GM06990 (cell line): ENCODE measurements around the gene DDX20.

Experiments used
- DNase-seq: peaks from one replicate; pipeline ENCODE4 v3.0.0-alpha.2; 2011; ENCODE audit not compliant: insufficient read length; ENCODE audit errors: extremely low read depth
- H3K27me3 ChIP-seq: replicated peaks from 2 replicates; pipeline ENCODE4 v1.6.0; 2011; ENCODE audit warnings: low read length; ENCODE audit not compliant: control insufficient read depth, insufficient read depth
- H3K36me3 ChIP-seq: 2 replicates; pipeline ENCODE4 v1.5.1; 2011; ENCODE audit warnings: low read length; ENCODE audit not compliant: control insufficient read depth, insufficient read depth
- H3K4me3 ChIP-seq: replicated peaks from 2 replicates; pipeline ENCODE4 v1.5.1; 2011; ENCODE audit warnings: low read depth, mild to moderate bottlenecking, control low read depth, low read length
- TF ChIP-seq, protein P1 (sequence below): IDR thresholded peaks from 2 replicates; pipeline ENCODE4 v1.5.1; 2011; ENCODE audit warnings: low read length, control low read depth, mild to moderate bottlenecking, inconsistent platforms; ENCODE audit not compliant: insufficient read depth, poor library complexity, severe bottlenecking

DDX20 gene

DNA sequence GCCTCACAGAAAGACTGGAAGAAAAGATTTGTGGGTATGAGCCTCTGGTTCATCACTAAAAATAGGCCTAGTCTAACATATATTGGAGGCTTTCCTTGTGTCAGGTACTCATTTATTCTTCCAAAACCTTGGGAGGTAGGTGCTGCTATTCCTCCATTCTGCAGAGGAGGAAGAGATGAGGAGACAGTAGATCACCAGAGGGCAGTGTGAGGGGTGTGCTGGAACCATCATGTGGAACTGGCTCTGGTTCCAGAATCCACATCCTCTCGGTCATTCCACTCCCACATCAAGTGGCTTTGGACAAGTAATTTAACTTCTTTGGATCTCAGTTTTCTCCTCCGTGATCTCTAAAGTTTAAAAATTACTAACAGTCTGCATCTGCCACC, 9.1 kb upstream of the DDX20 start:
- no peaks in the 10 kb centered on the region for H3K36me3 ChIP-seq
- no peak for DNase-seq
- TF ChIP-seq, protein P1, sequence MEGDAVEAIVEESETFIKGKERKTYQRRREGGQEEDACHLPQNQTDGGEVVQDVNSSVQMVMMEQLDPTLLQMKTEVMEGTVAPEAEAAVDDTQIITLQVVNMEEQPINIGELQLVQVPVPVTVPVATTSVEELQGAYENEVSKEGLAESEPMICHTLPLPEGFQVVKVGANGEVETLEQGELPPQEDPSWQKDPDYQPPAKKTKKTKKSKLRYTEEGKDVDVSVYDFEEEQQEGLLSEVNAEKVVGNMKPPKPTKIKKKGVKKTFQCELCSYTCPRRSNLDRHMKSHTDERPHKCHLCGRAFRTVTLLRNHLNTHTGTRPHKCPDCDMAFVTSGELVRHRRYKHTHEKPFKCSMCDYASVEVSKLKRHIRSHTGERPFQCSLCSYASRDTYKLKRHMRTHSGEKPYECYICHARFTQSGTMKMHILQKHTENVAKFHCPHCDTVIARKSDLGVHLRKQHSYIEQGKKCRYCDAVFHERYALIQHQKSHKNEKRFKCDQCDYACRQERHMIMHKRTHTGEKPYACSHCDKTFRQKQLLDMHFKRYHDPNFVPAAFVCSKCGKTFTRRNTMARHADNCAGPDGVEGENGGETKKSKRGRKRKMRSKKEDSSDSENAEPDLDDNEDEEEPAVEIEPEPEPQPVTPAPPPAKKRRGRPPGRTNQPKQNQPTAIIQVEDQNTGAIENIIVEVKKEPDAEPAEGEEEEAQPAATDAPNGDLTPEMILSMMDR, result no peak
- H3K4me3 ChIP-seq, result no peak overlapping the region
- no peaks in the 10 kb centered on the region for H3K27me3 ChIP-seq

DNA sequence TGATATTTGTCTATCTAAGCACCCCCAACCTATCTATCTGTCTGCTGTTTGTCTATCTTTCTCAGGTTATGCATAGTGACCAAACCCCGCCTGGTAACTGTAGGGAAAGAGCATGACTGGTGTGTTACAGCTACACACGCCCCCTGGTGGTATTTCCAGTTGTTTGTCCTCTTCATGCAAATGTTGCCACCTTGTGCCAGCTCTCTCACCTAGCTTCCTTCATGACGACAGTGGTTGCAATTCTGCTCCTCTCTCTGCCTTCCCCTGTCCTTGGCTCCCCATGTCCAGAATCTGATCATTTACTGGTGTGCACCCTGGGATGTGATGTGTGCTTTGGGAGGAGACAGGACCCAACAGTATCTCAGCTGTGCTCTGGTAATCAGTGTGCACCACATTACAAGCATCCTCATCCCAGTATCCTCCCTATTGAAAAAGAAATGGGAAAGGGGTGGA, 8.4 kb upstream of the DDX20 start:
- peak; percentile 40 for DNase-seq
- Histone ChIP-seq H3K27me3 (no peaks in the 10 kb centered on the region), H3K4me3 (no peak overlapping the region), H3K36me3 (no peaks in the 10 kb centered on the region)
- TF ChIP-seq, protein P1, result peak; percentile 83

DNA sequence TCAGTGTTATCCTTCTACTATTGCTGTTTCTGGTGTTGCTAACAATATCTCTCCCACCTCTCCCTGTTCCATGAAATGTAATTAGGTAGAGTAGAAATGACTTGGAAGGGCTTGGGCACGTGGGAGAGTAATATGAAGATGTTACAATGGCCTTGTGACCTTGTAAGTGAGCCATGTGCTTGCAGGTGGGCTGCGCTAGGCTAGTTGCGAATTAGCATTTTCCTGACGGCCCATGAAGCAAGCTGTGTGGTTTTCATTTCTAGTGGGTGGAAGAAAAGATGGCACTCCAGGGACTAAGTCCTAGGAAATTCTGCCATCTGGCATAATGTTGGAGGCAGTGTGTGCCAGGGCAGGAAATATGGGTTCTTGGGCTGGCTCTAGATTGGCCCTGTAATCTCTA, 7.8 kb upstream of the DDX20 start:
- no peak overlapping the region for H3K4me3 ChIP-seq
- DNase-seq, result no peak
- no peaks in the 10 kb centered on the region for H3K27me3 ChIP-seq
- TF ChIP-seq, protein P1, result no peak
- H3K36me3 ChIP-seq, result no peaks in the 10 kb centered on the region

DNA sequence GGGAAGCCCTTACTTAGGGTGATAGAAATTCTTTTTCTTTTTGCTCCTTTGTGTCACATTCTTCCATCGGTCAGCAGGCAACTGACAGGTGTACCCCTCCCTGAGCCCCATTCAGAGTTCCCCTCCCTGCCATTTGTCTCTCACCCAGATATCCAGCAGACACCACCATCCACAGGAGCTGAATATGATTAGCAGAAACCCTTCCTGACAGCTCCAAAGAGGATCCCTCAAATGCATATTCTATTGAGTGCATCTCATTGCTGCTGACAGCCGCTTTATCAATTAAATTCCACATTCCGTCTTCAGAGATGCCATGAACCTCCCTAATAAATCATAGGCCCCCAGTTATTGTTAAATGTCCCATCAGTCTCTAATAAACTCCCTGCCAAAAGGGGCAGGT, 6.1 kb upstream of the DDX20 start:
- no peak for DNase-seq
- no peak overlapping the region for H3K4me3 ChIP-seq
- H3K27me3 ChIP-seq, result no peaks in the 10 kb centered on the region
- no peaks in the 10 kb centered on the region for H3K36me3 ChIP-seq
- TF ChIP-seq, protein P1, result no peak

DNA sequence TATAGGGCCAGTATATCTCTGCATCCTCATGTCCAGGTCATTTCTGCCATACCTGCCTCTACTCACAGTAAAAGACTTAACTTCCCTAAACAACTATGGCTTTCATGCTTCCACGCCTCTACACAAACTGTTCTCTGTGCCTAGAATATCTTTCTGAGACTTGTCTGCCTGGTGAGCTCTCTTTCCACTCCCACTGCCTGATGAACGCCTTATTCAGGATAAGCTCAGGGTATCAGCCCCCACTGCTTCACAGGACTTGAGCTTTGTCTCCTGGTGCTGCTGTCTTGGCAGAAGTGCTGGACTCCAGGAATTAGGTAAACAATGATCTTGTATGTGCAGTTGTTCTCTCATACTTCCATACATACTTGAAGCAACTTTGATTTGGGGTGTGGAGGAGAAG, 4.8 kb upstream of the DDX20 start:
- Histone ChIP-seq H3K27me3 (no peaks in the 10 kb centered on the region), H3K36me3 (no peaks in the 10 kb centered on the region), H3K4me3 (no peak overlapping the region)
- TF ChIP-seq, protein P1, result no peak
- DNase-seq, result no peak

DNA sequence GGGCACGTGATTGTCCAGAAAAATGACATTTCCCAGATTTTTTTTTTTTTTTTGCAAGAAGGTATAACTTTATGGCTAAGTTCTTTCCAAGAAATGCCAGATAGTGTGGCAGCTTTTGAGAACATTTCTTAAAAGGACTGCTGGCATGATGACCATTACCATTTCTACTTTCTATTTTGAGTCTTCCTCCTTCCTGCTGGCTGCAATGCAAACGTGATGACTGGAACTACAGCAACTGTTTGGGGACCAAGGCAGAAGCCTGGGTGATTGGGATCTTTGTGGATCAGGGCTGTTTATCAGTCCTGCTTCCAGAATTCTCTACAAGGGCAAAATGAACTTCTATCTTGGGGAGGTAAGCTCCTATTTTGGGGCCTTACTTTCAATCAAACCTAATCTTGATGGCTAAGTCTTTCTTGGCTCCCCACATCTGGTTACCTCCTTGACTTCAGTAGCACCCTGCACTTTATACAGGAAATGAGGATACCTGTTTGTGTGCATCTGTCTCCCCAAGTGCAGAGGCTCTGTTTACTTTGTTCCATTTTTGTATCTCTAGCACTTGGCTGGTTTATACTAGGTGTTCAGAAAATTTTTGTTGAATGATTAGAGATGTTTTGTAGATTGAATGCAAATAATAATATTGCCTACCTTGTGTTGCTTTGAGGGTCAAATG, 3.7 kb upstream of the DDX20 start:
- Histone ChIP-seq H3K27me3 (no peaks in the 10 kb centered on the region), H3K36me3 (no peaks in the 10 kb centered on the region), H3K4me3 (no peak overlapping the region)
- TF ChIP-seq, protein P1, result no peak
- DNase-seq, result no peak
